Chondrocyte (in vitro differentiated cells): ENCODE results near the gene PRELID1. TPM values are rescaled to one million over a fixed set of nuclear protein-coding genes. Genes with fewer than 3 reads are reported as not detected.
"Not testable (repeated sequence)": the region's sequence is repeated elsewhere in the genome, so short reads cannot be mapped to it uniquely, and the experiment has no call there.

Source experiments
- DNase-seq: peaks from one replicate; pipeline ENCODE4 v3.0.0; 2021; ENCODE audit warnings: mixed read lengths, low spot score
- H3K27ac Mint-ChIP-seq: one replicate; pipeline ENCODE4 v1.8.0; 2021; ENCODE audit warnings: mild to moderate bottlenecking, moderate library complexity, mixed read lengths; ENCODE audit not compliant: unreplicated experiment
- H3K27me3 Mint-ChIP-seq: 2 replicates; pipeline ENCODE4 v1.8.0; 2021; ENCODE audit warnings: low read depth, mixed read lengths
- H3K36me3 Mint-ChIP-seq: 2 replicates; pipeline ENCODE4 v1.8.0; 2021; ENCODE audit warnings: low read depth, mixed read lengths
- H3K4me1 Mint-ChIP-seq: 2 replicates; pipeline ENCODE4 v1.8.0; 2021; ENCODE audit warnings: low read depth, mild to moderate bottlenecking, mixed read lengths
- H3K4me3 Mint-ChIP-seq: one replicate; pipeline ENCODE4 v1.8.0; 2021; ENCODE audit warnings: mild to moderate bottlenecking, moderate library complexity, mixed read lengths; ENCODE audit not compliant: unreplicated experiment
- H3K9me3 Mint-ChIP-seq: 2 replicates; pipeline ENCODE4 v1.8.0; 2021; ENCODE audit warnings: low read depth, mixed read lengths
- total RNA-seq: library from RNA; stranded (reverse); gene quantifications from 3 replicates; pipeline ENCODE4 v1.2.1, GENCODE V29; 2021
- TF ChIP-seq, protein P1 (sequence below): fragments of 200-600 bp; sonication (generic); IDR thresholded peaks from 2 replicates; pipeline ENCODE4 v1.5.0; 2021; ENCODE audit warnings: antibody characterized with exemption, mild to moderate bottlenecking, moderate library complexity

Gene PRELID1
- total RNA-seq, 1 donor from 2014 or later = 109 TPM

DNA sequence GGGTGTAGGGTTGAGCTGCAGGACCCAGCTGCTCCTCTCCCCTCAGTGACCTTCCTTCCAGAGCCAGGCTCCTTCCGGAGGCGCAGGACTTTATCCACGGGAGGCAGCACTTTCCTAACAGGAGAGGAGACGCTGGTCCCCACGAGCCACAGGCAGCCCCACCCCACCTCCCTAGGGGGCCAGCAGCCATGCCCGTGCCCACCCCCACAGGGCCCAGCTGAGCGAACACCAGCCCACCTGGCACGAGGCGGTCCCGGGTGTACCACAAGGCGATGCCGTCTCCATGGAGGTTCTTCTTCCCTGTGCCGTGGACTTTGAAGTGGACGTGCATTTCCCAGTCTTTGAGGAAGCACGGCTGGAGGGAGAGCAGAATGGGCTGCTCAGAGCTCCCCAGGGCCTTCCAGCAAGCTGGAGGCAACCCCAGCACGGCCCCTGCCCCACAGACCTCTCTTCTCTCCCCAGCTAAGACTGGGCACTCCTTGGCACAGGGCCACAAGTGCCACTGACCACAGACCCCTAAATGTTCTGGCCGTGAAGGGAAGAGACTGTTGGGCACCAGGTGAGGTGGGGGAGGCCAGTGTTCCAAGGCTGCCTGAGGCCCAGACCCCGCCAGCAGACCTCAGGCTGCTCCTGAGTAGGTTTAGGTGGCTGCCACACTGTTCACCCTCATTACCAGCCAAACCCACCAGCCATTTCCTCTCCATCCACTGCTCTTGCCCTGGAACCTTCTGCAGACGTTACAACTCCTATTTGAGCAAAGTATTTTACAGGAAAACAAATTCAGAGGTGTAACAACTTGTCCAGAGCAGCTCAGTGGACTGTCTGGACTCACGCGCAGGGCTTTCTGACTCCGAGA, 34.9 kb downstream of the PRELID1 start:
- DNase-seq = no peak
- TF ChIP-seq, protein P1, sequence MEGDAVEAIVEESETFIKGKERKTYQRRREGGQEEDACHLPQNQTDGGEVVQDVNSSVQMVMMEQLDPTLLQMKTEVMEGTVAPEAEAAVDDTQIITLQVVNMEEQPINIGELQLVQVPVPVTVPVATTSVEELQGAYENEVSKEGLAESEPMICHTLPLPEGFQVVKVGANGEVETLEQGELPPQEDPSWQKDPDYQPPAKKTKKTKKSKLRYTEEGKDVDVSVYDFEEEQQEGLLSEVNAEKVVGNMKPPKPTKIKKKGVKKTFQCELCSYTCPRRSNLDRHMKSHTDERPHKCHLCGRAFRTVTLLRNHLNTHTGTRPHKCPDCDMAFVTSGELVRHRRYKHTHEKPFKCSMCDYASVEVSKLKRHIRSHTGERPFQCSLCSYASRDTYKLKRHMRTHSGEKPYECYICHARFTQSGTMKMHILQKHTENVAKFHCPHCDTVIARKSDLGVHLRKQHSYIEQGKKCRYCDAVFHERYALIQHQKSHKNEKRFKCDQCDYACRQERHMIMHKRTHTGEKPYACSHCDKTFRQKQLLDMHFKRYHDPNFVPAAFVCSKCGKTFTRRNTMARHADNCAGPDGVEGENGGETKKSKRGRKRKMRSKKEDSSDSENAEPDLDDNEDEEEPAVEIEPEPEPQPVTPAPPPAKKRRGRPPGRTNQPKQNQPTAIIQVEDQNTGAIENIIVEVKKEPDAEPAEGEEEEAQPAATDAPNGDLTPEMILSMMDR = no peak
- Mint-ChIP-seq H3K27ac (no peak overlapping the region), H3K27me3 (no peaks in the 10 kb centered on the region), H3K9me3 (no peaks in the 10 kb centered on the region), H3K36me3 (peaks cover 27% of the 10 kb centered on the region), H3K4me3 (no peak overlapping the region), H3K4me1 (no peaks in the 10 kb centered on the region)

DNA sequence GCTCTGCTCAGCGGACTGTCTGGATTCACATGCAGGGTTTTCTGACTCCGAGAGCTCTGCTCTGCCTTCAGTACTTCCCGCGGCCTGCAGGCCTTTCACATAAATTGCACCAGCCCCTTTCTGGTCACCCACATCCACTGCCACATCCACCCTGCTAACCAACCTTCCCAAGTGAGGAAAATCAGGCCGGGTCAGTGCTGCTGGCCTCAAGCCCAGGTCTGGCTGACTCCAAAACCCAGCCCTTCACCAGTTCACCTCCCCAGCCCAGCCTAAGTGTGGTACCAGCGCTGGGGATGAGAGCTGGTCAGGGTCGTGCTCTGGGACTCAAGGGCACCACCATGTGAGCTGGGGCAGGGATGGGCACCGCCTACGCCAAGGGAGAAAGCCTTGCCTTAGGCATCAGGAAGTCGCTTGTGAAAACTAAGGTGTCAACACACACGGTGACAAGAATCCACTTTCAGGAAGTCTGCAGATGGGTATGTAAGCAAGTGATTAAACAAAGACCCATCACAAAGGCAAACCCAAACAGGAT, 35.6 kb downstream of the PRELID1 start:
- no peaks in the 10 kb centered on the region for H3K4me1 Mint-ChIP-seq
- no peak overlapping the region for H3K4me3 Mint-ChIP-seq
- H3K9me3 Mint-ChIP-seq = no peaks in the 10 kb centered on the region
- DNase-seq = no peak
- TF ChIP-seq, protein P1 = no peak
- H3K27me3 Mint-ChIP-seq = no peaks in the 10 kb centered on the region
- H3K36me3 Mint-ChIP-seq = peaks cover 24% of the 10 kb centered on the region
- H3K27ac Mint-ChIP-seq = no peak overlapping the region

DNA sequence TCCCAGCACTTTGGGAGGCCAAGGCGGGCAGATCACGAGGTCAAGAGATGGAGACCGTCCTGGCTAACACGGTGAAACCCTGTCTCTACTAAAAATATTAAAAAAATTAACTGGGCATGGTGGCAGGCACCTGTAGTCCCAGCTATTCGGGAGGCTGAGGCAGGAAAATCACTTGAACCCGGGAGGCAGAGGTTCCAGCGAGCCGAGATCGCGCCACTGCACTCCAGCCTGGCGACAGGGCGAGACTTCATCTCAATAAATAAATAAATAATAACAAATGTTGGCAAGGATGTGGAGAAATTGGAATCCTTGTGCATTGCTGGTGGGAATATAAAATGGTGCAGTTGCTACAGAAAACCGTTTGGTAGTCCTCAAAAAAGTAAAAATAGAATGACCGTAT, 39.4 kb downstream of the PRELID1 start:
- H3K9me3 Mint-ChIP-seq = not testable (repeated sequence)

DNA sequence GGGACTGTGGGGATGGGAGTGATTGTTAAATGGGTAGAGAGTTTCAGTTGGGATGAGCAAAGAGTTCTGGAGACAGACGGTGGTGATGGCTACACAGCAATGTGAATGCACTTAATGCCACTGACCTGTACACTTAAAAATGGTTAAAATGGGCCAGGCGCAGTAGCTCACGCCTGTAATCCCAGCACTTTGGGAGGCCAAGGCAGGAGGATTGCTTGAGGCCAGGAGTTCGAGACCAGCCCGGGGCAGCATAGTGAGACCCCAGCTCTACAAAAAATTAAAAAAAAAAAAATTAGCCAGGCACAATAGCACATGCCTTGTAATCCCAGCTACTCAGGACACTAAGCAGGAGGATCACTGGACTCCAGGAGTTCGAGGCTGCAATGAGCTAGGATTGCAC, 40.2 kb downstream of the PRELID1 start:
- TF ChIP-seq, protein P1 = no peak
- no peak for DNase-seq
- Mint-ChIP-seq H3K9me3 (no peaks in the 10 kb centered on the region), H3K27ac (no peak overlapping the region), H3K36me3 (peaks cover 11% of the 10 kb centered on the region), H3K4me1 (peaks cover 11% of the 10 kb centered on the region), H3K27me3 (no peaks in the 10 kb centered on the region), H3K4me3 (no peak overlapping the region)

More for the DNA sequence above, 39.4 kb downstream of the PRELID1 start:
- not testable (repeated sequence) for H3K27ac Mint-ChIP-seq, H3K27me3 Mint-ChIP-seq, DNase-seq, H3K4me3 Mint-ChIP-seq
- Mint-ChIP-seq H3K4me1 (peaks cover 11% of the 10 kb centered on the region), H3K36me3 (peaks cover 11% of the 10 kb centered on the region)

DNA sequence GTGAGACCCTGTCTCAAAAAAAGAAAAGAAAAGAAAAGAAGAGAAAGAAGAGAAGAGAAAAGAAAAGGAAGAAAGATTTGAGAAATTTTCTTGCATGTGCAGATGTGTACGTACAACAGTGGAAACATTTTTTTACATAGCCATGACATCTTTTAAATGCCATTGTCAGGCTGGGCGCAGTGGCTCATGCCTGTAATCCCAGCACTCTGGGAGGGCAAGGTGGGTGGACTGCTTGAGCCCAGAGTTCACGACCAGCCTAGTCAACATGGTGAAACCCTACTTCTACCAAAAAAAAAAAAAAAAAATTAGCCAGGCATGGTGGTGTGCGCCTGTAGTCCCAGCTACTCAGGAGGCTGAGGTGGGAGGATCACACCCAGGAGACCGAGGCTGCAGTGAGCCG, 41.3 kb downstream of the PRELID1 start:
- DNase-seq = no peak
- H3K4me1 Mint-ChIP-seq = peaks cover 22% of the 10 kb centered on the region
- TF ChIP-seq, protein P1 = no peak
- H3K36me3 Mint-ChIP-seq = peaks cover 10% of the 10 kb centered on the region
- H3K4me3 Mint-ChIP-seq = no peak overlapping the region
- H3K9me3 Mint-ChIP-seq = no peaks in the 10 kb centered on the region
- no peaks in the 10 kb centered on the region for H3K27me3 Mint-ChIP-seq
- H3K27ac Mint-ChIP-seq = no peak overlapping the region

DNA sequence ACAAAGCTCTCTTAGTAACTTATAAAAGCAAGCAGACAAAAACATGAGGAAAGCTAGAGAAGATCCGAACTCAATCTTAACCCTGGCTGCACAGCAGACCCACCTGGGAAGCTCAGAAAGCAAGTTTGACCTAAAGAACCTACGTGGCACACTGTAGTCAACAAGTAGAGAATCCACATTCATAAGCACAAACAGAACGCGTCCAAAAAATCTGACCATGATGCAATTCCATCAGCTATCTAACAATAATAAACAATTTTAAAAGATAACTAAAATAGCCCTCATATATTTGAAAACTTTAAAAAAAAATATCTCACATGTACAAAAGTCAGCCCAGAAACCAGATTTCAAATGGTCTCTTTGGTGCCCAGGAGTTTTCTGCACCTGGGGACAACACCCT, 43.2 kb downstream of the PRELID1 start:
- no peaks in the 10 kb centered on the region for H3K27me3 Mint-ChIP-seq
- peaks cover 2% of the 10 kb centered on the region for H3K36me3 Mint-ChIP-seq
- H3K4me1 Mint-ChIP-seq = peaks cover 35% of the 10 kb centered on the region
- no peak for DNase-seq
- no peak overlapping the region for H3K27ac Mint-ChIP-seq
- TF ChIP-seq, protein P1 = no peak
- H3K9me3 Mint-ChIP-seq = no peaks in the 10 kb centered on the region
- H3K4me3 Mint-ChIP-seq = no peak overlapping the region
